NT2/D1 (cell line): ENCODE data around the gene GPAT2.
"Not testable (repeated sequence)": the region's sequence is repeated elsewhere in the genome, so short reads cannot be mapped to it uniquely, and the experiment has no call there.

Source experiments
- DNase-seq: peaks from one replicate; pipeline ENCODE4 v3.0.0-alpha.2; 2011; ENCODE audit warnings: low read depth, low spot score
- H3K27me3 ChIP-seq: 2 replicates; pipeline ENCODE4 v1.6.0; 2011; ENCODE audit warnings: mild to moderate bottlenecking; ENCODE audit not compliant: insufficient read length, insufficient read depth
- H3K36me3 ChIP-seq: 2 replicates; pipeline ENCODE4 v1.6.1; 2011; ENCODE audit warnings: mild to moderate bottlenecking, low read length, mixed read lengths; ENCODE audit not compliant: insufficient read depth, insufficient read length
- H3K4me1 ChIP-seq: 2 replicates; pipeline ENCODE4 v1.5.1; 2011; ENCODE audit not compliant: insufficient read depth, insufficient read length
- H3K4me3 ChIP-seq: 2 replicates; pipeline ENCODE4 v1.5.1; 2011; ENCODE audit warnings: low read depth; ENCODE audit not compliant: insufficient read length
- H3K9ac ChIP-seq: 2 replicates; pipeline ENCODE4 v1.6.0; 2011; ENCODE audit warnings: low read depth; ENCODE audit not compliant: insufficient read length
- H3K9me3 ChIP-seq: 2 replicates; pipeline ENCODE4 v1.5.1; 2011; ENCODE audit warnings: mild to moderate bottlenecking, low read length; ENCODE audit not compliant: insufficient read depth
- SUZ12 ChIP-seq: IDR thresholded peaks from 2 replicates; pipeline ENCODE4 v1.6.1; 2011; ENCODE audit not compliant: insufficient read length, insufficient read depth; ENCODE audit errors: extremely low read depth
- YY1 ChIP-seq: IDR thresholded peaks from 2 replicates; pipeline ENCODE4 v1.6.1; 2011; ENCODE audit not compliant: insufficient read length, insufficient read depth
- ZNF274 ChIP-seq: IDR thresholded peaks from 2 replicates; pipeline ENCODE4 v1.6.1; 2011; ENCODE audit warnings: mild to moderate bottlenecking, low read depth, low read length

The GPAT2 gene

DNA sequence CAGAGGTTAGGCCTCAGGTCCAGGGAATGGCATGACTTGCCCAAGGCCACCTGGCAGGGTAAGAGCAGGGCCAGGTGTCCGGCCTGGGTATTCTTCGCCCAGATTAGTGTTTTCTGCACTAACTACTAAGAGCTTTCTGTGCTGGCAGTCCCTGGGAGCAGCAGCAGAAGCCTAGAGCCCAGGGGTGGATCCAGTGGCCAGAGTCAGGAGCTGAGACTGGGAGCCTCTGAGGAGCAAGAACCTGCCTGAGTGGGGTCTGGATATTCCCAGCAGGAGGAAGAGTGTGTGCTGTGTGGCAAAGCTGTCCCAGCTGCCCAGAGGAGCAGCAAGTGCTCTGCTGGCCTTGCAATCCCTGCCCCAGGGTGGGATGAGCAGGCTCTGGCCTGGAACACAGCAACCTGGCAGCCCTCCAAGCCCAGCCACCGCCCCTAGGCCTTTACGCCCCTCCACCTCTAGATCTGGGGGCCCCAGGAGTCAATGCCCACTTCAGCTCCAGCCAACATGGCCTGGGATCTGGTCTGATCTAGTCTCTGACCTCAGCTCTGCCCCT is 30.7 kb upstream of the GPAT2 start:
- H3K9me3 ChIP-seq = no peaks in the 10 kb centered on the region
- H3K36me3 ChIP-seq = no peaks in the 10 kb centered on the region
- no peak overlapping the region for H3K9ac ChIP-seq
- H3K27me3 ChIP-seq = no peaks in the 10 kb centered on the region
- no peak for TF ChIP-seq YY1
- TF ChIP-seq ZNF274 = no peak
- TF ChIP-seq SUZ12 = no peak
- DNase-seq = no peak
- no peak overlapping the region for H3K4me3 ChIP-seq
- peaks cover 5% of the 10 kb centered on the region for H3K4me1 ChIP-seq

DNA sequence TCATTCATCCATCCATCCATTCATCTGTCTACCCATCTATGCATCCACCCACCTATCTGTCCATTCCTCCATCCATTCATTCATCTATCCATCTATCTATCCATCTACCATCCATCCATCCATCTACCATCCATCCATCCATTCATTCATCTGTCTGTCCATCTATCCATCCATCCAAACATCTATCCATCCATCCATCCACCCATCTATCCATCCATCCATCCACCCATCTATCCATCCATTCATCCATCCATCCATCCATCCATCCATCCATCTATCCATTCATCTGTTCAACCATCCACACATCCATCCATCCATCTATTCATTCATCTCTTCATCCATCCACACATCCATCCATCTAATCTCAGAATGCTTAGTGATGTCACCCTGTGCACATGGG is 30.0 kb upstream of the GPAT2 start:
- not testable (repeated sequence) for DNase-seq, H3K4me3 ChIP-seq, H3K36me3 ChIP-seq, H3K27me3 ChIP-seq, H3K9ac ChIP-seq, H3K9me3 ChIP-seq, H3K4me1 ChIP-seq

DNA sequence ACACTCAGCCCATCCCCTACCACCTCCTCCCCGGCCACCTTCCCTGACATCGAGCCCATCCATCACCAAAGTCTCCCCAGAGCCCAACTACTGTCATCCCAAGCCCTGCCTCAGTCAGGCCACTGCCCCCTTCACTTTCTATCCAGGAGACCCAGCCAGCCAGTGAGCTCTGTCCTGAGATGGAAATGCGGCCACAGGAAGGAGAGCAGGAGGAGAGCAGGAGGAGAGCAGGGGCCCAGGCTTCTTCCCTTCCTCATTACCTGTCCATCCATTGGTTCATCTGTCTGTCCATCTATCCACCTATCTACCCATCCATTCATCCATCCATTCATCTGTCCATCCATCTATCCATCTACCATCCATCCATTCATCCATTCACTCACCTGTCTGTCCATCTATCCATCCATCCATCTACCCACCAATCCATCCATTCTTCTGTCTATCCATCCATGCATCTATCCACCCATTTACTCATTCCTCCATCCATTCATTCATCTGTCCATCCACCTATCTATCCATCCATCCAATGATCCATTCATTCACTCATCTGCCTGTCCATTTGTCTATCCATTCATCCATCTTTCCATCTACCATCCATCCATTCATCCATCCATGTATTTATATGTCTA is 29.4 kb upstream of the GPAT2 start:
- not testable (repeated sequence) for H3K9ac ChIP-seq, DNase-seq, H3K4me3 ChIP-seq, H3K36me3 ChIP-seq, H3K4me1 ChIP-seq, H3K27me3 ChIP-seq, H3K9me3 ChIP-seq

DNA sequence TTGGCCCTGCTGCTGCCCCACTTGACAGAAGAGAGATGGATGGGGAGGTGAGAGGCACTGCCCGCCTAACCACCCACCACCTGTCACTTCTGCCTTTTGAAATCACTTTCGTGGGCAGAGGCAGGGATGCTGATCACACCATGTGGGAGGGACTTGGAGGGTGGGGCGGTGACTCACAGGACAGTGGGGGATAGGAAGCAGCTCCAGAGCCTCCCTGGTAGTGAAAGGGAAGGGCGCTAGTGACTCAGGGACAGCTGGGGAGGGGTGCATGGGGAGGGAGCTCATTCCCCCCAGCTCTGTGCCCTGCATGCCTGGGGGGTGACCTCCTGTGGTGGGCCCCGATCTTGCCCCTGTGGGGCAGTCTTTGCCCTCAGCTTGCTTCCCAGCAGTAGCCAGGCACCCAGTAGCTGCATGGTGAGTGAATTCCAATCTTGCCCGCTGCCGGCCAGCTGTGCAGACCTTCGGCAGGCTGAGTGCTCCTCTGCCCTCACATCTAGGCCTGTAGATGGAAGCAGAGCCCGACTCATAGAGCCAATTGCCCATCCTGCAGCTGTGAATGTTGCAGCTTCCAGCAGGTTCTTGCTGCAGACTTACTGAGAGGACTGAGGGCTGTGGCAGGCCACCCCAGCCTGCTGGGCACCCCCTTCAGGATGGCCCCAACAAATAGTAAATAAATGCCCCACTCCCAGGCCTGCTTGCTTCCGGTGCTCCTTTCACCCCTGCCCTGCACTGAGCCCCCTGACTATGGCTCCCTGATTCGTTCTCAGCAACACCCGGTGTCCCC is 28.6 kb upstream of the GPAT2 start:
- DNase-seq, H3K27me3 ChIP-seq, H3K4me3 ChIP-seq, H3K36me3 ChIP-seq, H3K9ac ChIP-seq, H3K4me1 ChIP-seq, H3K9me3 ChIP-seq: not testable (repeated sequence)

DNA sequence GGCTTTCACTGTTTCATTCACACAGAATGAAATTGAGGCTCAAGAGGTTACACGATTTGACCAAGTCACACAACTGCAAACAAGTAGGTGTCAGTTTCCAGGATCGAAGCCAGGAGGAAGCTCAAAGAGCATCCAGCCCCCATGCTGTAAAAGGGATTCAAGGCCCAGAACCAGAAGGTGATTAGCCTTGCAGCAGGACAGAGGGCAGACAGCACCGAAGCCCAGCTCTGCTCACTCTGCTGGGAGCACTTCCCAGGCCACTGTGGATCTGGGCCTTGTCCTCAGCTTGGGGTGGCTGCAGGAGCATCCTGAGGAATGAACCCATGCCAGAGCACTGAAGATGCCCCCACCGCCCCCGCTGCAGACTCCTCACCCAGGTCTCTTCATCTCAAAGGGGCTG is 27.8 kb upstream of the GPAT2 start:
- H3K9me3 ChIP-seq, DNase-seq, H3K9ac ChIP-seq, H3K36me3 ChIP-seq, H3K4me3 ChIP-seq, H3K27me3 ChIP-seq, H3K4me1 ChIP-seq: not testable (repeated sequence)

DNA sequence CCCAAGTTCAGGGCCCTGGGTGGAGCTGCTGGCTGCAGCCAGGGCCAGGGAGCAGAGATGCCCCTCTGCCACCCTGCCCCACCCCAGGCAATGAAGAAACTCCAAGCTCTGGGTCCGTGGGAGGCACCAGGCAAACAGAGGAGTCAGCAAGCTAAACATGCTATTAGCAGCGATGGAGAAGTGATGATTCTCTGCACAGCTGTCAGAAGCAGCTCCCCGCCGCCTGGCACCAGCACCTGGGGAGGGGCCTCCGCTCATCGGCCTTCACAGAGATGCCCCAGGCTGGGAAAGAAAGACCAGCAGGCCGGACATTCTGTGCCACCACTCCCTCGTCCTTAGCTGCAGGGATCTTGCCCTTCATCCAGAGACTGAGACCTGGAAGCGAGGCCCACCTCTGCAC is 27.2 kb upstream of the GPAT2 start:
- H3K9ac ChIP-seq, H3K4me3 ChIP-seq, H3K4me1 ChIP-seq, DNase-seq, H3K9me3 ChIP-seq, H3K27me3 ChIP-seq, H3K36me3 ChIP-seq: not testable (repeated sequence)

DNA sequence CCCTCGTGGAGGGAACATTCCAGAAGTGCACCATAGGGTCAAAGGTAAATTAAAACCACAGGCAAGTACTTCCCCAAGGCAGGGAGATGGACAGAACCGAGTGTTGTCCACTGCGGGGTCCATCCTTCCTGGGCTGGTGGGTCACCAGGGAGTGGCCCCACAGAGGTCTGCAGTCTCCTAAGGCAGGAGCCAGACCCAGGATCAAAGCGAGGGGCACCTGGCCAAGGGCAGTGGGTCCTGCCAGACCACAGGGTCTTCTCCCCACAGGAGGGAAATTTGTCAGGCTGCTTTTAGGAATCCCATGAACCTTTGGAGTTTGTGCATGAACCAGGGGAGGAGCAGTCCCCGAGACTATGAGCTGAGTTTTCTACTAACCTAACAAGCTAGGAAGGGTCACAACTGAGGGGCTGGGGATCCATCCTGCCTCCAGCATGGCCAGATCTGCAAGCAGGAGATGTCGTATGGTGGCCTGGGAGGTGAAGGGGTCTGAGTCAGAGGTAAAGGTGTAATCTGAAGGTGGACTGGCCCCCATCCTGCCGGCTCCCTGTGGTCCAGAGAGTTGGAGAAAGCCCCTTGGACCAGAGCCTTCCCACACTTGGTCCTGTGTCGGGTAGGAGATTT is 26.6 kb upstream of the GPAT2 start:
- H3K9me3 ChIP-seq, H3K36me3 ChIP-seq, H3K4me1 ChIP-seq, H3K27me3 ChIP-seq, DNase-seq, H3K4me3 ChIP-seq, H3K9ac ChIP-seq: not testable (repeated sequence)

DNA sequence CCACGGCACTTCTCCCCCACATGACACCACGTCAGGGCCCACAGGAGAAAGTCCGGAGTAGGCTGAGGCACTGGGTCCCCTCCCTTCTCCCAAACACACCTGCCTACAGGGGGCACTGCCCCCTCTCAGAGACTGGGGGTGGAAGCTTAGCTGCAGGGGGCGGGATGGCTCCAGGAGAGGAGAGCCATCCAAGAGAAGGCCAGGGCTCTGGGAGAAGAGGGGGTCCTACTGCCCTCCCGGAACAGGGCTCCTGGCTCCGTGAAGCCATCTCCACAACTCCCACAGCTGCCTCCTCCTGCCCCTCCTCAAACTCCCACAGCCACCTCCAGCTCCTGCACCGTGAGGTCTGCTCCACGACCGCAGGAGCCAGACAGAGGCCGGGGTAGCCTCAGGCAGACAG is 25.6 kb upstream of the GPAT2 start:
- not testable (repeated sequence) for H3K9ac ChIP-seq, H3K4me3 ChIP-seq, H3K27me3 ChIP-seq, H3K4me1 ChIP-seq, DNase-seq, H3K9me3 ChIP-seq, H3K36me3 ChIP-seq

DNA sequence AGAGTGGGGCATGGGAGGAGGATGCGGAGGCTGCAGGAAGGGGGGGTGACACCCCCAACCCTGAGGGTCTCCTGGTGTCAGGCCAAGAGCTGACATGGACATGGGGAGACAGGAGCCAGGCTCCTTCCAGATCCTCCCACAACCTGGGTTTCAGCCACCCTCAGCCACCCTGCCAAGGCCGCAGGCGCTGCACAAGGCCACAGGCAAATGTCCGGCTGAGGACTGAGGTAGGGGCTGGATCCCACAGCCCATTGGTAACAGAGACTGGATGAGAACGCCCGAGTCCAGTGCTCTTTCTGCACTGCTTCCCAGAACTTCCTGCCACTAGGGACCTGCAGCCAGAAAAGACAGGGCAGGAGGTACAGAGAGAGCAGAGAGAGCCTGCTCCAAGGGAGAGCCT is 24.7 kb upstream of the GPAT2 start:
- not testable (repeated sequence) for H3K4me1 ChIP-seq, H3K36me3 ChIP-seq, H3K9ac ChIP-seq, H3K27me3 ChIP-seq, H3K9me3 ChIP-seq, DNase-seq, H3K4me3 ChIP-seq

DNA sequence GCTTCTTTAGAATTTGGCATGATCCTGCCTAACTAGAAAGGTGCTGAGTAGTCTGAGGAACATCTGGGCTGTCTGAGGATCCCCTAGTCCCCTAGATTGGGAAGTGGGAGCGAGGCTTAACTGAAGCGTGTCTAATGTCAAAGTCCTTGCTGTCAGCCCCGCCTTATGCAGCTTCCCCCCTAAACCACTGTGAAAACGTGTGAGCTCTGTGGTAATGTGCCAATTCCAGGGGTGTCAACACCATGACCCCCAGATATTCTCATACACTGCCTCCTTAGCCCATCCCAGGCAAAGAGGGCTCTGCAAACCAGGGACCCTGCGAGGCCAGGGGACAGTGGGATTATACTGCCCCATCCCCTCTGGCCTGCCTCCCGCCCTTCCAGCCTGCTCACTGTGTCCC is 21.1 kb upstream of the GPAT2 start:
- DNase-seq, H3K4me1 ChIP-seq, H3K4me3 ChIP-seq, H3K27me3 ChIP-seq, H3K9me3 ChIP-seq, H3K9ac ChIP-seq, H3K36me3 ChIP-seq: not testable (repeated sequence)

DNA sequence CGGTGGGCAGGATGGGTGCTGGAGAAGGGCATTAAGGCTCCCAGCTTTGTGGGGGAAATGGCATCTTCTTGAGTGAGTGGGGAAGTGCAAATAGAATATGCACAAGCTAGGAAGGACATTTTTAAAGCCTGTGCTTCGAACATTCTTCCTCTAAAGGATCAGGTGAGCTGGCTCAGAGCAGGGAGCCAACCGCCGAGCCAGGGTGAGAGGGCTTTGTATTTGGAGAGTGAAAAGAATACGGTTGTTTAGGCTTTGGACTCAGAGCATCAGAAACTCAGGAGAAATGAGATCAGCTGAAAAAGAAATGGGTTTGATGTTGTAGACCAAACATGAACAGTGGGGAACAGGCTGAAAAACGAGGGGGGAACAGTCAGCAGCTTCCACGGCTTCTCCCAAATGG is 19.8 kb upstream of the GPAT2 start:
- not testable (repeated sequence) for DNase-seq, H3K4me1 ChIP-seq, H3K36me3 ChIP-seq, H3K4me3 ChIP-seq, H3K9ac ChIP-seq, H3K9me3 ChIP-seq, H3K27me3 ChIP-seq
